PC-9 (cell line): ENCODE measurements around the gene IKZF1. TPM values are rescaled to one million over a fixed set of nuclear protein-coding genes. Genes with fewer than 3 reads are reported as not detected.

ENCODE experiments used
- BruUV-seq: library from RNA; stranded (reverse); fragments of 400-500 nt; replicated peaks from 2 replicates; lab custom pipeline; 2021; lab: Mats Ljungman, UMichigan
- CTCF ChIA-PET: fragments of 300-600 bp; sonication (Branson Sonifier 250); formaldehyde crosslinking; loops from one replicate; lab custom pipeline; 2022; ENCODE audit warnings: antibody characterized with exemption; lab: Charles Lee
- POLR2A ChIA-PET: fragments of 300-600 bp; sonication (Branson Sonifier 250); formaldehyde crosslinking; loops from one replicate; lab custom pipeline; 2022; ENCODE audit warnings: antibody characterized with exemption; ENCODE audit not compliant: unreplicated experiment; lab: Charles Lee
- DNase-seq, 2 experiments: peaks; one replicate each; pipeline versions ENCODE4 v3.0.0 to v3.0.0-alpha.2; 2015 to 2022; ENCODE audit warnings: mixed read lengths in 1 of 2
- H2AFZ ChIP-seq: fragments of 200-600 bp; sonication (generic); 2 replicates; pipeline ENCODE4 v1.8.1; 2017; ENCODE audit warnings: antibody characterized with exemption
- H3F3A ChIP-seq: fragments of 200-600 bp; sonication (generic); 2 replicates; pipeline ENCODE4 v1.8.1; 2017; ENCODE audit warnings: antibody characterized with exemption, mild to moderate bottlenecking, low read depth; ENCODE audit not compliant: insufficient read depth
- H3K27ac ChIP-seq: fragments of 200-600 bp; sonication (generic); 2 replicates; pipeline ENCODE4 v1.6.1; 2016; ENCODE audit warnings: mixed run types
- H3K27me3 ChIP-seq: fragments of 200-600 bp; sonication (generic); 2 replicates; pipeline ENCODE4 v1.6.1; 2016; ENCODE audit warnings: low read depth, mixed run types; ENCODE audit not compliant: insufficient read depth
- H3K36me3 ChIP-seq: fragments of 200-600 bp; sonication (generic); 2 replicates; pipeline ENCODE4 v1.6.1; 2016; ENCODE audit warnings: low read depth, mixed run types
- H3K4me1 ChIP-seq: fragments of 200-600 bp; sonication (generic); replicated peaks from 2 replicates; pipeline ENCODE4 v1.6.1; 2016; ENCODE audit warnings: mixed run types; ENCODE audit not compliant: insufficient read depth
- H3K4me2 ChIP-seq: fragments of 200-600 bp; sonication (generic); 2 replicates; pipeline ENCODE4 v1.6.1; 2017; ENCODE audit warnings: mixed run types
- H3K4me3 ChIP-seq: fragments of 200-600 bp; sonication (generic); 2 replicates; pipeline ENCODE4 v1.6.1; 2016; ENCODE audit warnings: mixed run types
- H3K79me2 ChIP-seq: fragments of 200-600 bp; sonication (generic); 2 replicates; pipeline ENCODE4 v1.6.1; 2017; ENCODE audit warnings: low read depth, mixed run types
- H3K9me2 ChIP-seq: fragments of 200-600 bp; sonication (generic); 2 replicates; pipeline ENCODE4 v1.8.1; 2017; ENCODE audit warnings: mild to moderate bottlenecking; ENCODE audit not compliant: insufficient read depth
- H3K9me3 ChIP-seq: fragments of 200-600 bp; sonication (generic); 2 replicates; pipeline ENCODE4 v1.8.1; 2016; ENCODE audit warnings: low read depth; ENCODE audit not compliant: insufficient read depth
- H4K20me1 ChIP-seq: fragments of 200-600 bp; sonication (generic); 2 replicates; pipeline ENCODE4 v1.8.1; 2017; ENCODE audit not compliant: insufficient read depth
- EZH2 ChIP-seq: fragments of 200-600 bp; sonication (generic); IDR thresholded peaks from 2 replicates; pipeline ENCODE4 v1.8.0; 2017; ENCODE audit warnings: antibody characterized with exemption, low read depth
- intact Hi-C: fragments of 100-400 bp; cut with micrococcal nuclease; formaldehyde crosslinking; loops from one replicate; pipeline ENCODE4 v1.10.0; 2022; ENCODE audit not compliant: unreplicated experiment
- total RNA-seq: library from RNA; stranded (reverse); gene quantifications from 2 replicates; pipeline ENCODE4 v1.2.3, GENCODE V29; 2021
- TF ChIP-seq, protein P1 (sequence below): fragments of 200-600 bp; sonication (generic); conservative IDR thresholded peaks from 2 replicates; pipeline ENCODE4 v1.6.1; 2017; ENCODE audit warnings: mixed run types, antibody characterized with exemption, mild to moderate bottlenecking, moderate library complexity

IKZF1 gene
- total RNA-seq, 1 experiment from 2014 or later, result not detected

DNA sequence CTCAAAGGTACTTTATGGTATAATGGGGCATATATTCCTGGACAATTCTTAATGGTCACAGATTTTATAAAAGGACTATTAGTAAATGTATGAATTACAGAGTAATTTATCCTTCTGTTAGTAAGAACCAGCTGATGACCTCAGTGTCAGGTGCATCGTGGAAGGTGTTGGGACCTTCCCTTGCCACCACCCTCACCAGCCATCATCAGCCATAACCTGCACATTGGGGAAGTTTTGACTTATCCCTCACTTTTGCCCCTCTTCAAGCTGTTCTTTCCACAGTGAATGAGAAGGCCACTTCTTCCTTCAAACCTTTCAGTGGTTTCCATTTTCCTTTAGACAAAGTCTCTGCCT is 93.4 kb downstream of the IKZF1 start:
- H3K27me3 ChIP-seq, result peaks cover 92% of the 10 kb centered on the region
- BruUV-seq, result no TSS peak
- H3K27ac ChIP-seq, result no peak overlapping the region
- no peaks in the 10 kb centered on the region for H3K36me3 ChIP-seq
- H3F3A ChIP-seq, result no peaks in the 10 kb centered on the region
- no peaks in the 10 kb centered on the region for H4K20me1 ChIP-seq
- H3K9me2 ChIP-seq, result no peaks in the 10 kb centered on the region
- no peak for DNase-seq
- POLR2A ChIA-PET, result no interaction called here
- no peak overlapping the region for H3K4me2 ChIP-seq
- H3K4me3 ChIP-seq, result no peak overlapping the region
- H3K9me3 ChIP-seq, result no peaks in the 10 kb centered on the region
- no peaks in the 10 kb centered on the region for H3K79me2 ChIP-seq
- TF ChIP-seq, protein P1, sequence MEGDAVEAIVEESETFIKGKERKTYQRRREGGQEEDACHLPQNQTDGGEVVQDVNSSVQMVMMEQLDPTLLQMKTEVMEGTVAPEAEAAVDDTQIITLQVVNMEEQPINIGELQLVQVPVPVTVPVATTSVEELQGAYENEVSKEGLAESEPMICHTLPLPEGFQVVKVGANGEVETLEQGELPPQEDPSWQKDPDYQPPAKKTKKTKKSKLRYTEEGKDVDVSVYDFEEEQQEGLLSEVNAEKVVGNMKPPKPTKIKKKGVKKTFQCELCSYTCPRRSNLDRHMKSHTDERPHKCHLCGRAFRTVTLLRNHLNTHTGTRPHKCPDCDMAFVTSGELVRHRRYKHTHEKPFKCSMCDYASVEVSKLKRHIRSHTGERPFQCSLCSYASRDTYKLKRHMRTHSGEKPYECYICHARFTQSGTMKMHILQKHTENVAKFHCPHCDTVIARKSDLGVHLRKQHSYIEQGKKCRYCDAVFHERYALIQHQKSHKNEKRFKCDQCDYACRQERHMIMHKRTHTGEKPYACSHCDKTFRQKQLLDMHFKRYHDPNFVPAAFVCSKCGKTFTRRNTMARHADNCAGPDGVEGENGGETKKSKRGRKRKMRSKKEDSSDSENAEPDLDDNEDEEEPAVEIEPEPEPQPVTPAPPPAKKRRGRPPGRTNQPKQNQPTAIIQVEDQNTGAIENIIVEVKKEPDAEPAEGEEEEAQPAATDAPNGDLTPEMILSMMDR, result no peak
- no peak for TF ChIP-seq EZH2
- H3K4me1 ChIP-seq, result no peaks in the 10 kb centered on the region
- no peak overlapping the region for H2AFZ ChIP-seq
- CTCF ChIA-PET, result no interaction called here
- intact Hi-C loops, result no loop called here

DNA sequence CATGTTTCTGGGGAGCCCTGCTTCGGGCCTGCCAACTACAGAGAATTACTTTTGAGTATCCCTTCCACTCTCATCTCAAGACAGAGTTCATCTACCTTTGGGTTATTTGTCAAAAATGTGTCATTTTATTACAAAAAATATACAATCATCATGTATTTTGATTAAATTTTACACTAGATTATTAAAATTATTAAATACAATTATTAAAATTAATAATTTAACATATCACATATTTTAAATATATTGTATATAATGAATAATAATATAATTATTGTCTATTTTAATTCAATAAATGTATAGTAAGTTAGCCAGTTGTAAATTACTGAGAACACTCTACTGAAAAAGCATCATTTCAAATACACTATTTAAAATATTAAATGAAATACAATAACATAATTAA is 94.7 kb downstream of the IKZF1 start:
- ChIA-PET CTCF (no interaction called here), POLR2A (no interaction called here)
- H2AFZ ChIP-seq, result no peak overlapping the region
- no peak for TF ChIP-seq EZH2
- TF ChIP-seq, protein P1, result no peak
- H4K20me1 ChIP-seq, result no peaks in the 10 kb centered on the region
- H3K4me2 ChIP-seq, result no peak overlapping the region
- no peak overlapping the region for H3K27ac ChIP-seq
- no peaks in the 10 kb centered on the region for H3K36me3 ChIP-seq
- no peaks in the 10 kb centered on the region for H3K9me2 ChIP-seq
- no peaks in the 10 kb centered on the region for H3K4me1 ChIP-seq
- no peaks in the 10 kb centered on the region for H3F3A ChIP-seq
- H3K79me2 ChIP-seq, result no peaks in the 10 kb centered on the region
- intact Hi-C loops, result no loop called here
- H3K9me3 ChIP-seq, result no peaks in the 10 kb centered on the region
- peaks cover 92% of the 10 kb centered on the region for H3K27me3 ChIP-seq
- no peak for DNase-seq
- H3K4me3 ChIP-seq, result no peak overlapping the region
- BruUV-seq, result no TSS peak

DNA sequence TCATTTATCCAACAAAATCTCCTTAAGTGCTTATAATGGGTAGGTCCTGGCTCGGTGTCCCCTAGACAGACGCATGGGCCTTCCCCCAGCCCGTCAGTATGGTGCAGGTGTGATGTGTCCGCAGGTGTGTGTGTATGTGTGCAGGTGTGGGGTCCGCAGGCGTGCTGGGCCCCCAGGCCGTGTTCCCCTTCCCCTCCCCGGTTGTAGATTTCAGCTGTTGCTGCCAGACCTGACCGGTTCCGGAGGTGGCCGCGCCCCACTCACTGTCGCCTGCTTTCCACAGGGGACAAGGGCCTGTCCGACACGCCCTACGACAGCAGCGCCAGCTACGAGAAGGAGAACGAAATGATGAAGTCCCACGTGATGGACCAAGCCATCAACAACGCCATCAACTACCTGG is 95.1 kb downstream of the IKZF1 start:
- Histone ChIP-seq H4K20me1 (no peaks in the 10 kb centered on the region), H3K27me3 (peaks cover 92% of the 10 kb centered on the region), H3K27ac (no peak overlapping the region), H3K79me2 (no peaks in the 10 kb centered on the region), H2AFZ (no peak overlapping the region), H3F3A (no peaks in the 10 kb centered on the region), H3K4me3 (no peak overlapping the region), H3K9me2 (no peaks in the 10 kb centered on the region), H3K9me3 (no peaks in the 10 kb centered on the region), H3K36me3 (no peaks in the 10 kb centered on the region), H3K4me1 (no peaks in the 10 kb centered on the region), H3K4me2 (no peak overlapping the region)
- BruUV-seq, result no TSS peak
- CTCF ChIA-PET, result no interaction called here
- DNase-seq, result no peak
- TF ChIP-seq, protein P1, result no peak
- TF ChIP-seq EZH2, result no peak
- POLR2A ChIA-PET, result no interaction called here
- intact Hi-C loops, result no loop called here
